GM12878 (cell line): ENCODE data around the gene EOLA1. TPM values are rescaled to one million over a fixed set of nuclear protein-coding genes. Genes with fewer than 3 reads are reported as not detected.
"Not testable (repeated sequence)": the region's sequence is repeated elsewhere in the genome, so short reads cannot be mapped to it uniquely, and the experiment has no call there.

ENCODE experiments used
- ATAC-seq: fragments of 200-7000 bp; cut with Tn5 transposase; 3 replicates; pipeline ENCODE4 v1.9.1; 2020; ENCODE audit warnings: mild to moderate bottlenecking, moderate library complexity
- BruUV-seq: library from RNA; stranded (reverse); fragments of 400-500 nt; replicated peaks from 2 replicates; lab custom pipeline; 2021; lab: Mats Ljungman, UMichigan
- CTCF ChIA-PET: fragments of 300-600 bp; sonication (Branson Sonifier 250); formaldehyde crosslinking; extraction: SDS; loops from one replicate; lab custom pipeline; 2021; ENCODE audit warnings: inconsistent platforms; lab: Yijun Ruan, JAX
- POLR2A ChIA-PET: fragments of 350-600 bp; formaldehyde crosslinking; extraction: SDS; loops from one replicate; lab custom pipeline; 2021; ENCODE audit warnings: inconsistent platforms; lab: Charles Lee
- RAD21 ChIA-PET: fragments of 300-600 bp; sonication (Branson Sonifier 250); formaldehyde crosslinking; loops from one replicate; lab custom pipeline; 2023; ENCODE audit warnings: antibody characterized with exemption; ENCODE audit not compliant: unreplicated experiment; lab: Charles Lee
- SMC1A ChIA-PET: fragments of 300-600 bp; sonication (Branson Sonifier 250); formaldehyde crosslinking; loops from one replicate; lab custom pipeline; 2023; ENCODE audit not compliant: unreplicated experiment, uncharacterized antibody; lab: Charles Lee
- DNase-seq: peaks from one replicate; pipeline ENCODE4 v3.0.0-alpha.2; 2011; ENCODE audit warnings: low read depth, low spot score
- FAIRE-seq: peaks from 3 replicates; lab custom pipeline; 2011; peaks lifted over from hg19 to GRCh38; lab: Jason Lieb, UNC
- H2AFZ ChIP-seq: 2 replicates; pipeline ENCODE4 v1.6.0; 2011; ENCODE audit warnings: low read depth, low read length, control low read depth; ENCODE audit not compliant: control insufficient read depth
- H3K27ac ChIP-seq: 2 replicates; pipeline ENCODE4 v1.5.1; 2011; ENCODE audit warnings: control low read depth; ENCODE audit not compliant: control insufficient read depth, insufficient read depth
- H3K27me3 ChIP-seq, 2 experiments: replicated peaks in 1 of 2; 2 replicates each; pipeline versions ENCODE4 v1.6.0 to v1.6.1; 2011; ENCODE audit warnings: low read length in 1 of 2; ENCODE audit not compliant: control insufficient read depth in 2 of 2, insufficient read depth in 2 of 2
- H3K36me3 ChIP-seq, 2 experiments: 2 replicates each; pipeline ENCODE4 v1.5.1; 2011; ENCODE audit warnings: low read length in 1 of 2; ENCODE audit not compliant: control insufficient read depth in 2 of 2, insufficient read depth in 2 of 2
- H3K4me1 ChIP-seq: 2 replicates; pipeline ENCODE4 v1.6.1; 2011; ENCODE audit warnings: mild to moderate bottlenecking, low read length, moderate library complexity, mixed read lengths; ENCODE audit not compliant: control insufficient read depth, insufficient read depth
- H3K4me2 ChIP-seq: 2 replicates; pipeline ENCODE4 v1.6.0; 2011; ENCODE audit warnings: control low read depth; ENCODE audit not compliant: control insufficient read depth, insufficient read depth
- H3K4me3 ChIP-seq: fragments of 200-600 bp; sonication (generic); 2 replicates; pipeline ENCODE4 v1.5.1; 2016
- H3K79me2 ChIP-seq: 2 replicates; pipeline ENCODE4 v1.6.0; 2011; ENCODE audit warnings: low read length; ENCODE audit not compliant: control insufficient read depth, insufficient read depth
- H3K9ac ChIP-seq: 2 replicates; pipeline ENCODE4 v1.8.0; 2011; ENCODE audit warnings: low read length, control low read depth, mixed read lengths; ENCODE audit not compliant: control insufficient read depth, insufficient read depth
- H3K9me3 ChIP-seq: replicated peaks from 3 replicates; pipeline ENCODE4 v1.5.1; 2011; ENCODE audit warnings: mild to moderate bottlenecking, low read length; ENCODE audit not compliant: control insufficient read depth, insufficient read depth
- H4K20me1 ChIP-seq: 2 replicates; pipeline ENCODE4 v1.6.0; 2011; ENCODE audit not compliant: control insufficient read depth, insufficient read depth
- WGBS: methylation state at CpG from one replicate; pipeline ENCODE4 v1.1.6; 2016; ENCODE audit warnings: low lambda C conversion rate; ENCODE audit not compliant: insufficient replicate concordance, insufficient coverage; ENCODE audit errors: missing lambda C conversion rate; 5-methylcytosine and 5-hydroxymethylcytosine counted together
- in situ Hi-C: fragments of 300-500 bp; cut with MboI; formaldehyde crosslinking; loops from 9 replicates; pipeline ENCODE4 v1.14.3; 2018; ENCODE audit warnings: mixed read lengths
- intact Hi-C: fragments of 100-400 bp; cut with micrococcal nuclease; formaldehyde crosslinking; loops from one replicate; pipeline ENCODE4 v1.14.2; 2022; ENCODE audit not compliant: unreplicated experiment
- polyA plus RNA-seq, 11 experiments: library from polyadenylated mRNA; depleted of rRNA in 4 of 11; unstranded in 6 of 11; stranded (reverse) in 5 of 11; fragments of >200 nt; fragmentation: Nextera tagmentation in 4 of 11; fragmentation: Illumina TruSeq in 1 of 11; extraction: Ambion mirVana in 4 of 11; extraction: Trizol in 1 of 11; gene quantifications; 1 replicate in 1 of 11; 2 replicates in 10 of 11; pipeline versions ENCODE4 v1.2.1 to v1.2.3, GENCODE V29; 2011 to 2016; ENCODE audit warnings: inconsistent platforms in 2 of 11, missing spikeins in 2 of 11, low read depth in 1 of 11
- total RNA-seq, 4 experiments: library from RNA; depleted of rRNA in 3 of 4; stranded (reverse); fragments of >200 nt in 3 of 4; fragmentation: Illumina TruSeq in 1 of 4; extraction: Trizol in 1 of 4; gene quantifications; 2 replicates each; pipeline versions ENCODE4 v1.2.1 to v1.2.3, GENCODE V29; 2013 to 2021

Gene EOLA1
- total and polyA plus RNA-seq, 10 of the 15 experiments (the other 5 are each of a cell fraction or from before 2014, with no cell fraction given): 9.2 to 42.3 (median 24.3) TPM

- SMC1A ChIA-PET, POLR2A ChIA-PET, H3K9me3 ChIP-seq, H3K4me1 ChIP-seq, BruUV-seq, FAIRE-seq, H3K4me2 ChIP-seq, H3K27me3 ChIP-seq, H2AFZ ChIP-seq, H3K27ac ChIP-seq, DNase-seq, H3K79me2 ChIP-seq, H3K9ac ChIP-seq, CTCF ChIA-PET, in situ Hi-C loops, intact Hi-C loops, RAD21 ChIA-PET, H3K36me3 ChIP-seq, H3K4me3 ChIP-seq, ATAC-seq, H4K20me1 ChIP-seq: not testable (repeated sequence)
- WGBS: 87% methylated on average over 2 of the region's 6 CpGs
These were observed 8.9 kb downstream of the EOLA1 start, which contains the start of gene HSFX3 for GRCh38 chrX:149549701-149550100. Gene HSFX3 (minus strand): TSS chrX:149549924. CDS start chrX:149549852, 72 bp downstream.

GRCh38 chrX:149550454-149550853 is 9.6 kb downstream of the EOLA1 start:
- H3K27me3 ChIP-seq, H3K79me2 ChIP-seq, in situ Hi-C loops, CTCF ChIA-PET, H3K4me1 ChIP-seq, H3K36me3 ChIP-seq, RAD21 ChIA-PET, H3K27ac ChIP-seq, DNase-seq, H3K9me3 ChIP-seq, SMC1A ChIA-PET, BruUV-seq, intact Hi-C loops, H3K4me3 ChIP-seq, POLR2A ChIA-PET, H4K20me1 ChIP-seq, H2AFZ ChIP-seq, H3K9ac ChIP-seq, H3K4me2 ChIP-seq: not testable (repeated sequence)
- ATAC-seq (peak; percentile 8), FAIRE-seq (peak; percentile 81)
- 40% methylated on average over 1 of the region's 1 CpG for WGBS

GRCh38 chrX:149551245-149551938 is 10.6 kb downstream of the EOLA1 start:
- no CpG with 5 or more reads among the region's 4 CpGs for WGBS
- H3K27me3 ChIP-seq, H3K27ac ChIP-seq, FAIRE-seq, H3K9me3 ChIP-seq, H3K9ac ChIP-seq, in situ Hi-C loops, H2AFZ ChIP-seq, H3K4me3 ChIP-seq, POLR2A ChIA-PET, H3K4me2 ChIP-seq, CTCF ChIA-PET, RAD21 ChIA-PET, DNase-seq, SMC1A ChIA-PET, H3K4me1 ChIP-seq, intact Hi-C loops, H3K36me3 ChIP-seq, BruUV-seq, H4K20me1 ChIP-seq, H3K79me2 ChIP-seq: not testable (repeated sequence)
- ATAC-seq: peak; percentile 71

- in situ Hi-C loops: not testable (repeated sequence)
These were observed 11.1 kb downstream of the EOLA1 start for GRCh38 chrX:149551939-149552248.

More at GRCh38 chrX:149551939-149552248, 11.1 kb downstream of the EOLA1 start:
- H3K36me3 ChIP-seq, H3K27ac ChIP-seq, H4K20me1 ChIP-seq, CTCF ChIA-PET, H3K4me1 ChIP-seq, H3K4me3 ChIP-seq, H3K4me2 ChIP-seq, RAD21 ChIA-PET, FAIRE-seq, H2AFZ ChIP-seq, H3K79me2 ChIP-seq, ATAC-seq, H3K27me3 ChIP-seq, DNase-seq, BruUV-seq, POLR2A ChIA-PET, intact Hi-C loops, SMC1A ChIA-PET, H3K9me3 ChIP-seq, H3K9ac ChIP-seq: not testable (repeated sequence)
- 71% methylated on average over 2 of the region's 6 CpGs for WGBS
